Breast epithelium (tissue), 3 donors: ENCODE measurements around the gene CYSLTR2.

Experiments used
- POLR2A ChIP-seq: fragments of 450-650 bp; IDR thresholded peaks from one replicate; pipeline ENCODE4 v1.6.1; 2016; ENCODE audit warnings: antibody characterized with exemption, mild to moderate bottlenecking, moderate library complexity
- TF ChIP-seq, protein P1 (sequence below), 3 donors: fragments of 450-650 bp; IDR thresholded peaks; one replicate each; pipeline ENCODE4 v1.5.1; 2016 to 2017; ENCODE audit warnings: antibody characterized with exemption in 3 of 3, mild to moderate bottlenecking in 3 of 3, moderate library complexity in 3 of 3

DNA sequence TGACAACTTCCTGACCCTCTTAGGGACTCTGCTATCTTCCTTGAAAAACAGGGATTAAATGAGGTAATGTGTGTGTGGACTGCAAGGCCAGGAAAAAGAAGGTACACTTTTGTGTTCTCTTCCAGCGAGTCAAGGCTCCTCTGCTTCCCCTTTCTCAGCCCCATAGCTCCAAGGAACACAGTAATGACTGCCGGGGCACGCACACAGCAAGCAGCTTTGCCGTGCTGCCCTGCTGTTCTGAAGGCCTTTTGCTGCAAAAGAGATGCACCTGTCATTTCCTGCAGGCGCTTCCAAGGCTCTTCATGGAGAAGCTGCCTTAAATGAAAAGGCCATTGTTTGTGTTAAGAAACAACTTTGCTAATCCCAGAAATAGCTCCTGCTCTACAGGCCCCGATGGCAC is 84.6 kb downstream of the CYSLTR2 start:
- TF ChIP-seq, protein P1, sequence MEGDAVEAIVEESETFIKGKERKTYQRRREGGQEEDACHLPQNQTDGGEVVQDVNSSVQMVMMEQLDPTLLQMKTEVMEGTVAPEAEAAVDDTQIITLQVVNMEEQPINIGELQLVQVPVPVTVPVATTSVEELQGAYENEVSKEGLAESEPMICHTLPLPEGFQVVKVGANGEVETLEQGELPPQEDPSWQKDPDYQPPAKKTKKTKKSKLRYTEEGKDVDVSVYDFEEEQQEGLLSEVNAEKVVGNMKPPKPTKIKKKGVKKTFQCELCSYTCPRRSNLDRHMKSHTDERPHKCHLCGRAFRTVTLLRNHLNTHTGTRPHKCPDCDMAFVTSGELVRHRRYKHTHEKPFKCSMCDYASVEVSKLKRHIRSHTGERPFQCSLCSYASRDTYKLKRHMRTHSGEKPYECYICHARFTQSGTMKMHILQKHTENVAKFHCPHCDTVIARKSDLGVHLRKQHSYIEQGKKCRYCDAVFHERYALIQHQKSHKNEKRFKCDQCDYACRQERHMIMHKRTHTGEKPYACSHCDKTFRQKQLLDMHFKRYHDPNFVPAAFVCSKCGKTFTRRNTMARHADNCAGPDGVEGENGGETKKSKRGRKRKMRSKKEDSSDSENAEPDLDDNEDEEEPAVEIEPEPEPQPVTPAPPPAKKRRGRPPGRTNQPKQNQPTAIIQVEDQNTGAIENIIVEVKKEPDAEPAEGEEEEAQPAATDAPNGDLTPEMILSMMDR (IDR thresholded peaks at IDR 0.05), result no peak
- TF ChIP-seq POLR2A, result no peak
